Measurements from ENCODE around the gene SERINC5.

SERINC5 gene

DNA sequence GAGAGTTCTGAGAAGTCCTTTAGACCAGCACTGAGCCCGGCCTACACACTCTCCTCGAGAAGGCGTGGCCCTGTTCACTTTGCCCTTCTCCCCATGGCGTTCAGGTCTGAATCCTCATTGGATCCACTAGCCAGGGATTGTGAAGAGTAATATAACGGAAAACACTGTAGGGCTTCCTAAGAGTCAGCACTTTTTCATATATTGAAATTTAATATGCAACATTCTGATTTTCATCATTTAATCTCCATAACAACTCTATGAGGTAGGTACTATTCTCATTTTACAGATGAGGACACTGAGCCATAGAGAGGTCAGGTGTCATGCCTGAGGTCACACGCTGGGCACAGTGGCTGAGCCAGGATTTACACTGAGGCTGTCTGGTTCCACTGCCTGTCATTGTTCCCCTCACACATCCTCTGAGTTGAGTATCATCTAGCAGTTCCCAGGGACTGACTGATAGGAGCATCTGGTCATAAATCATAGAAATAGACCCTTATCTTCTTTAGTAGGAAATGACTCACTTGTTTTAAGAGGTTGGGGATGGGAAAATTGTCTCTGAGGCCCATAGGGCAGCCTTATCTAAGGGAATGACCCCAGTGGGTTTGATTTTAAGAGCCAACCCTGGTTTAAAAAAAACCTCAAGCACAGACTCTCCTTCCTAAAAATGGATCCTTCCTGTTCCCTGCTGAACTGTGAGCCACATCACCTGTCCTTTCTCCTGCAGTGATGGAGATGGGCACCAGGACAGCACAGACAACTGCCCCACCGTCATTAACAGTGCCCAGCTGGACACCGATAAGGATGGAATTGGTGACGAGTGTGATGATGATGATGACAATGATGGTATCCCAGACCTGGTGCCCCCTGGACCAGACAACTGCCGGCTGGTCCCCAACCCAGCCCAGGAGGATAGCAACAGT lies 179.5 kb downstream of the SERINC5 start:
- no peaks in the 10 kb centered on the region for H3K27me3 ChIP-seq
- H3K36me3 ChIP-seq, result no peaks in the 10 kb centered on the region
- H3K9me3 ChIP-seq, result no peaks in the 10 kb centered on the region
- TF ChIP-seq, protein P1, sequence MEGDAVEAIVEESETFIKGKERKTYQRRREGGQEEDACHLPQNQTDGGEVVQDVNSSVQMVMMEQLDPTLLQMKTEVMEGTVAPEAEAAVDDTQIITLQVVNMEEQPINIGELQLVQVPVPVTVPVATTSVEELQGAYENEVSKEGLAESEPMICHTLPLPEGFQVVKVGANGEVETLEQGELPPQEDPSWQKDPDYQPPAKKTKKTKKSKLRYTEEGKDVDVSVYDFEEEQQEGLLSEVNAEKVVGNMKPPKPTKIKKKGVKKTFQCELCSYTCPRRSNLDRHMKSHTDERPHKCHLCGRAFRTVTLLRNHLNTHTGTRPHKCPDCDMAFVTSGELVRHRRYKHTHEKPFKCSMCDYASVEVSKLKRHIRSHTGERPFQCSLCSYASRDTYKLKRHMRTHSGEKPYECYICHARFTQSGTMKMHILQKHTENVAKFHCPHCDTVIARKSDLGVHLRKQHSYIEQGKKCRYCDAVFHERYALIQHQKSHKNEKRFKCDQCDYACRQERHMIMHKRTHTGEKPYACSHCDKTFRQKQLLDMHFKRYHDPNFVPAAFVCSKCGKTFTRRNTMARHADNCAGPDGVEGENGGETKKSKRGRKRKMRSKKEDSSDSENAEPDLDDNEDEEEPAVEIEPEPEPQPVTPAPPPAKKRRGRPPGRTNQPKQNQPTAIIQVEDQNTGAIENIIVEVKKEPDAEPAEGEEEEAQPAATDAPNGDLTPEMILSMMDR (IDR thresholded peaks at IDR 0.05), result no peak
- no peaks in the 10 kb centered on the region for H3K4me1 ChIP-seq
- intact Hi-C loops (cut with DNase I; ENCODE audit: low total_unique reads), result no loop called here
- DNase-seq, result no peak
- H3K4me3 ChIP-seq, result no peak overlapping the region
- no peak overlapping the region for H3K27ac ChIP-seq

DNA sequence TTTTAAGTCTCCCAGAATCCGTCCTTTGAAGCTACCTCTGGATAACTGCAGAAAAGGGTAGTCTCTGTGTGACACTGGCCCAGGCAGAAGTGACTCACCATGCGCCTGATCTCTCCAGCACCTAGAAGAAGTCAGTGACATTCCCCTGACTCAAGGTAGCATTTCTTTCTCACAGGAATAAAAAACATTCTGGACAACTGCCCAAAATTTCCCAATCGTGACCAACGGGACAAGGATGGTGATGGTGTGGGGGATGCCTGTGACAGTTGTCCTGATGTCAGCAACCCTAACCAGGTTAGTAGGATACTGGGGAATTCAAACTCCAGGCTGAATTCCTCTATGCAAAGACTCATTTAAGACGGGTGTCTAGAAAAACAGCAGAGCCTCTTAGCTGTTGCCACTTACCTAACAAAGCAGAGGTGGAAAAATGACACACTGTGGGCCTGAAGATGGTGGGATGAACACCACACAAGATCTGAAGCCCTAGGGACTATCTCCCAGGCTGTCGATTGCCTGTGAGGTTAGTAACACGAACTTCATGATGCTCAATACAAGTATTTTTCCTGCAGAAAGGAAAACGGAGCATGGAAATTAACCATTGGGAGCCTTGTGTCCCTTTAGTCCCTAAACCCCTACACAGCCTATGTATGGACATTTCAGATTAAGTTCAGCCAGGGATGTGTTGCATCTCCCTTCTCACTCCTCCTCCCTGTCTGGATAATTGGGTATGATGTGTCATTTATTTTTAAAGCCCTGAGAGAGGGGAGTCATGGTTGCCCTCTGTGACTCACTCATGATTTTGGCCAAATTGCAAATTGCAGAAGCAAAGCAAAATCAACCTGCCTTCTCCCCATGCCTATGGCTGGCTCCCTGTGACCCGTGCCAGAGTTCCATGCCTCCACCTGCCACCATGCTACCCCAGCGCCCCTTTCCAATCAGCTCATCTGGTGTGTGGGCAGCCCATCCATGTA lies 183.5 kb downstream of the SERINC5 start:
- no peak for DNase-seq
- no peak overlapping the region for H3K27ac ChIP-seq
- H3K36me3 ChIP-seq, result no peaks in the 10 kb centered on the region
- no peaks in the 10 kb centered on the region for H3K27me3 ChIP-seq
- TF ChIP-seq, protein P1 (IDR thresholded peaks at IDR 0.05), result no peak
- no peak overlapping the region for H3K4me3 ChIP-seq
- no peaks in the 10 kb centered on the region for H3K4me1 ChIP-seq
- intact Hi-C loops (cut with DNase I; ENCODE audit: low total_unique reads), result no loop called here
- no peaks in the 10 kb centered on the region for H3K9me3 ChIP-seq

DNA sequence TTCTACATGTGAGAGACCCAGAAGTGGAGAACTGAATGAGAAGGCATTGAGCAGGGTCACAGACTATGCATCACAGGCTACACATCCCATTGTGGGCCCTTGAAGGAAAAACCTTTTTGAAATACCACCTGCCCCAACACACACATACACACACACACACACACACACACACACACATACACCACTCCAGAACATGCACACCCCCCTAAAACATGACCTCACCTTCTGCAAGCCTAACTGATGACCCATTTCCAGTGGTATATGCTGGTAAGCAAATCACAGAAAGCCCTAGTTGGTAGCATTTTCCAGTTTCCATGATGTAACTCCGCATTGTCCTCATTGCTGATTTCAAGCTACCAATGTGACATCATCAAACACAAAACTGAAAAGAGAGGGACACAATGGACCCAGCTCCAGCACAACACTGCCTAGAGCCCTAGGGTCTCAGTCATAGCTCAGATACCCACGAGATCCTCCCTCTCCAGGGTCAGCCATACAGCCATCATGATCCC lies 184.3 kb downstream of the SERINC5 start:
- Histone ChIP-seq H3K27me3 (no peaks in the 10 kb centered on the region), H3K36me3 (no peaks in the 10 kb centered on the region), H3K4me3 (no peak overlapping the region), H3K4me1 (no peaks in the 10 kb centered on the region), H3K27ac (no peak overlapping the region), H3K9me3 (no peaks in the 10 kb centered on the region)
- DNase-seq, result no peak
- intact Hi-C loops (cut with DNase I; ENCODE audit: low total_unique reads), result no loop called here
- TF ChIP-seq, protein P1 (IDR thresholded peaks at IDR 0.05), result no peak

DNA sequence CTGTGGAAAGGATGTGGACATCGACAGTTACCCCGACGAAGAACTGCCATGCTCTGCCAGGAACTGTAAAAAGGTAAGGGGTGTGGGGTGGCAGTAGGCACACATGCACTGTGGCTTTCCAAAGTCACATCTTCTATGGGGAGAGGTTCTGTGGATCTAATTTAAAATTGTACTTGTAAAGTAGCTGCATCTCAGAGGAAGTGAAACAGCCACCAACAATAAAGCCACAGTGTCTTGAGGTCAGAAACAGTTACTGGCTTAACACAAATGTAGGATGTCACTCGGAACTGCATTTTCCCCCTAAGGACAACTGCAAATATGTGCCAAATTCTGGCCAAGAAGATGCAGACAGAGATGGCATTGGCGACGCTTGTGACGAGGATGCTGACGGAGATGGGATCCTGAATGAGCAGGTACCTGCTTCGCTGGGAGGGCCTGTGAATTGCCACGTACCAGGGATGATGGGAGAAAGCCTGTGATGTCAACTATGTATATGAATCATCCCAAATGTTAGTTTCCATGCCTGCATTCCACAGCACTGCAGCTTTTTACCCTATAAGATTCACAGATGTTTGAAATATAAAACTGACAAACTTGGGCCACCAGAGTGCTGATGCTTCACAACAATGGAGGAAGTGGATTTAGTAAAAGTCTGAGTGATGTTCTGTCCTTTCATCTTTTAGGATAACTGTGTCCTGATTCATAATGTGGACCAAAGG lies 185.4 kb downstream of the SERINC5 start:
- Histone ChIP-seq H3K27me3 (no peaks in the 10 kb centered on the region), H3K36me3 (no peaks in the 10 kb centered on the region)
- intact Hi-C loops (cut with DNase I; ENCODE audit: low total_unique reads), result no loop called here

More for the DNA sequence above, 185.4 kb downstream of the SERINC5 start:
- no peak overlapping the region for H3K27ac ChIP-seq
- TF ChIP-seq, protein P1 (IDR thresholded peaks at IDR 0.05), result no peak
- DNase-seq, result no peak
- H3K9me3 ChIP-seq, result no peaks in the 10 kb centered on the region
- no peaks in the 10 kb centered on the region for H3K4me1 ChIP-seq
- H3K4me3 ChIP-seq, result no peak overlapping the region
